SHP77 treated with DMSO at 0.1 percent for 48 hours (cell line): ENCODE results near the gene RNPS1.
A peak's percentile ranks its signal among the peaks of the same experiment; 100 is the strongest.
"Not testable (repeated sequence)": the region's sequence is repeated elsewhere in the genome, so short reads cannot be mapped to it uniquely, and the experiment has no call there.

ENCODE experiments used
- DNase-seq: peaks from one replicate; lab custom pipeline; 2025; lab: John Stamatoyannopoulos, UW

The RNPS1 gene

DNA sequence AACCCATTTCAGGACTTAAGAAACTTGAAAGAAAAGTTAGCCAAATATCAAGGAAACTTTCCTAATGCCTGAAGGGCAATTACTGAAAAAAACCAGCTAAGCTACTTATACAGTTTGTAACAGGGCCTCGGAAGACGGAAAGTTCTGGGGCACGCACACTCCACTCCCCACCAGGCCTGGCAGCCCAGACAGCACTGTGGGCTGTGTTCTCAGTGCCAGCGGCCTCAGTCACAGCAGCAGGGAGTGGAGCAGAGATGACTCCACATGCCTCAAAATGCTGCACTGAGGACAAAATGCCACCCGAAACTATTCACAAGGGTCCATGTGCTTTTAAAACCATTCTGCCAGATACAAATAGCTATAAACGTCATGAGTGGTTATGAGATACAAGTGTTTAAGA, 10.2 kb downstream of the RNPS1 start:
- DNase-seq: no peak

DNA sequence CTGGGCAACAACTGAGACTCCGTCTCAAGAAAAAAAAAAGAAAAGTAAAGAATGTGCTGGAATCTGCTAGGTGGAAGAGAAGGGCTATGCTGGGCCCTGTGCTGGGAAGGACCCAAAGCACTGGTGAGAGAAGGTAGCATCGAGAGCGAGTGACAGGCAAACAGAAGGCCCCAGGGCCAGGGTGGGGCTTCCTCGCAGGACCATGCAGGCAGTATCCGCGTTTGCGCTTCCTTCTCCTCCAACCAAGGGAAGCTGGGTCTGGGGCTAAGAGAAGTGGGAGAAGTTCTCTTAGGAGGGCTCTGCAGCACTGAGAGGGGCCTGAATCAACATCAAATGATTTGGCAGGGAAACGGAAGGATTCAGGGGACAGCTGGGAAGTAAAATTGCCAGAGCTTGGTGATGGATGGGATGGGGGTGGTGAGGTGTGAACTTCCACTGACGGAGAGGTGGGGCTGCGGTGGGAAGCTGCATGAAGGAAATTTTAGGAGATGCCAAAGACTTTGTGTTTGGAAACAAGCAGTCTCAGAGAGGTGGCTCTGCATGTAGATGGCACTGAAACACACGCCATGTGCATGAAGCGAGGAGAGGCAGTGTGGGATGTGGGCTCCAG, 11.3 kb downstream of the RNPS1 start:
- DNase-seq: no peak

GRCh38 chr16:2253293-2253692, 14.6 kb downstream of the RNPS1 start:
- no peak for DNase-seq

DNA sequence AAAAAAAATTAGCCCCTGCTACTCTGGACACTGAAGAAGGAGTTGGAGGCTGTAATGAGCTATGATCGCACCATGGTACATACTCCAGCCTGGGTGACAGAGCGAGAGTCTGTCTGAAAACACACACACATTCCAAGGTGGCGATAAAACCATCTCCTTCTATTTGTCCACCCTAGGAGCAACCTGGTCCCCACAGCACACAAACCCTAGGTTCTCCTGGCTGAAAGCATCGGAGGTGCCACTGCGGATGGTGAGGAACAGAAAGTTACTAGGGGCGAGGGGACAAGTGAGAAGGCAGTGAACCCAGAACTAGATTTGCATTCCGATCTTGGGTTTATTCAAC, 15.1 kb downstream of the RNPS1 start:
- no peak for DNase-seq

GRCh38 chr16:2251296-2252111, 16.4 kb downstream of the RNPS1 start, which contains the start of gene ECI1:
TSS of gene ECI1 (minus strand) at chr16:2251587. CDS start at chr16:2251566, 21 bp downstream.
- peak; percentile 85 for DNase-seq

DNA sequence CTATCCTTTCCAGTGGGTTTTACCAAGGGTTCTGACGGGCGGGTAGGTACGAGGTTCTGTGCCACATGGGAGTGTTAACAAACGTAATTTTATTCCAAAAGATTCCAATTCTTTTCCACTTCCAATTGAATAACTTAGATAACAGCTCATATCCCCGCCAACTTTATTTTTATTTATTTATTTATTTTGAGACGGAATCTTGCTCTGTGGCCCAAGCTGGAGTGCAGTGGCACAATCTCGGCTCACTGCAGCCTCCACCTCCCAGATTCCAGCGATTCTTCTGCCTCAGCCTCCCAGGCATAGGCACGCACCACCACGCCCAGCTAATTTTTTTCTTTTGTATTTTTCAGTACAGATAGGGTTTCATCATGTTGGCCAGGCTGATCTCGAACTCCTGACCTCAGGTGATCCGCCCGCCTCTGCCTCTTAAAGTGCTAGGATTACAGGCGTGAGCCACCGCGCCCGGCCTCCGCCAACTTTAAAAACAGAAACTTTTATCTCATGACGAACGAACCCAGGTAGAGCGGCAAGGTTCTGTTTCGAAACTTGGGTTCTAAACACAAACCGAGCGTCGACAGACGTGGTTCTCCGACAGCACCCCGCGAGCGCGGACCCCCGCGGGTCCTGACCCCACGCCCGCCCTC, 17.2 kb downstream of the RNPS1 start:
- no peak for DNase-seq

DNA sequence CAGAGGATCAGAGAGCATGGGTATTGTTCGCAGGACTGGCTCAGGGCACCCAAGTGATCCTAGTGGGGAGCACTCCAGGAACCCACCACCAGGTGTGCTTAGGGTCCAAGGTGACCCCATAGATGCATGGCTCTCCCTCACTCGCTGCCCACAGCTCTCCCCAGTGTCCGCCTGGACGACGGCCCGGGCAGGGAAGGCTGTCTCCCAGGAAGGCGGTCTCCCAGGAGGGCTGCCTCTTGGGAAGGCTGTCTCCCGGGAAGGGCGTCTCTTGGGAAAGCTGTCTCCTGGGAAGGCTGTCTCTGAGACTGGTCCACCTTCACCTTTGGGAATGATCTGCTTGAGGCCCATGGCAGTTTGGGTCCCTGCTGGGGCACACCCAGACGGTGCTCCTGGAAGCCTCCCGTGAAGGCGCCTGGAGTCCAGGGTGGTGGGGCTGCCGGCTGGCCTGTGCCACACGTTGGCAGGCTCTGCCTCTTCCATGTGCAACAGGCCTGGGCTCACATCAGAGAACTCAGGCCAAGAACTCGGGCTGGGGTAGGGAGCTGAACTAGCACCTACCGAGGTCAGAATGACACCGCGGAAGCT, 21.5 kb downstream of the RNPS1 start:
- DNase-seq: no peak

DNA sequence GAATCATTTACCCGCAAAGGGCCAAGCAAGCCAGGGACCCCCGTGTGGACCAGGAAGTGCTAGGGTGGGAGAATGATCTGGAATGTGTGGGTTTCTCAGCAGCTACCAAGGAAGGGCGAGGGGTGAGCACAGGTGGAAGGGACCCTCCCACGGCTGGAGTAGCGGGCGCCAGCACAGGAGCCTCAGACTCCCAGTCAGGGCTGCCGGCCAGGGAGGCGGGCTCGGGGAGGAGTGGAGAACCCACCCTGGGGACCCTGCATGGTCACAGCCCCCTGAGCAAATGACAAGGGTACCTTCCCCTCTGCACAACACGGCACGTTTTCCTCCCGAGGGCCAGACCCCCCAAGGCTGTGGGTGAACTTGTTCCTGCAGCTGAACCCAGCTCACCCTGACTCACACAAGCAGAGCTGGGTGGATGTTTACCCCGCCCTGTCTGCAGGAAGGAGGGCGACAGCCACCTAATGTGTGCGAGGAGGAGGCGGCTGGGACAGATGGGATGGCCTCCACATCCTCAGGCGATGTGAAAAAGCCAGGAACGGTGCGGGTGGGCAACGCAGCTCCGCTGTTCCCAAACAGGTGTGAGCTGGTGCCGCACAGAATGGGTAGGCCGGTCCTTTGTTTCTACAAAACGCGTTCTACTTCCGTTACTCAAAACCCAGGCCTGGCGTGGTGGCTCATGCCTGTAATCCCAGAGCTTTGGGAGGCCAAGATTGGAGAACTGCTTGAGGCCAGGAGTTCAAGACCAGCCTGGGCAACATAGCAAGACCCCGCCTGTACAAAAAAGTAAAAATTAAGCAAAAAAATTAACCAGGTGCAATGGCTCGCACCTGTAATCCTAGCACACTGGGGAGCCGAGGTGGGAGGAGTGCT, 22.8 kb downstream of the RNPS1 start:
- DNase-seq: no peak

DNA sequence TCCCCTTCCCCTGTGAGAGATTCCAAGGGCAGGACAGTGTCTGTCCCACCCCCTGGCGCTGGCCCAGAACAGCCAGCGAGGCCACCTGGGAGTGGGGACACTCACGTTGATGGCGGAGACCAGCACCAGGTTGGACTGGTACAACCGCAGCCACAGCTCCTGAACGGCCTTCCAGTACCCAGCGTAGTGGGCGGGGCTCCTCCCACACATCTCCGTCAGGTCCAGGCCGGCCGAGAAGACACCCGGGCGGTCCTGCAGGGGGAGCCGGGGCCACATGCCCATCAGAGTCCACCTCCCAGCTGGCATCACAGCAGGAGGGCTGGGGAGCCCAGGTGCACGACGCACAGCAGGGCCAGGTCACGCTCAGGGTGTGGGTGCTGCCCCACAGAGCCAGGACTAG, 23.6 kb downstream of the RNPS1 start:
- no peak for DNase-seq

- DNase-seq: no peak
These were observed 24.1 kb downstream of the RNPS1 start for GRCh38 chr16:2243781-2244180.

GRCh38 chr16:2243031-2243528, 24.8 kb downstream of the RNPS1 start:
- DNase-seq: no peak

DNA sequence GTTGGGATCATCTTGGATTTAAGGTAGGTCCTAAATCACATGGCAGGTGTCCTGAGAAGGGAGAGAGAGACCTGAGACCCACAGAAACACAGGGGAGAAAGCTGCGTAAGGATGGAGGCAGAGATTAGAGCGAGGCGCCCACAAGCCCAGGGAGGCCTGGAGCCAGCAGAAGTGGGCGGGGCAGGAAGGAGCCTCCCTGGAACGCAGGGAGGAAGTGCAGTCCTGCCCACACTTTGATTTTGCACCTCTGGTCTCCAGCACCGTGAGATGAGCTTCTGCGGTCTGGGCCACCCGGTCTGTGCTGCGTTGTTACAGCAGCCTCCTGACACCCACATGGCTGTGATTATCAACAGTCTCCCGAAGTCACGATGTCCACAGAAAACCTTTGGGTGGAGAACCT, 25.3 kb downstream of the RNPS1 start:
- no peak for DNase-seq

GRCh38 chr16:2240331-2240730, 27.6 kb downstream of the RNPS1 start:
- DNase-seq: not testable (repeated sequence)

DNA sequence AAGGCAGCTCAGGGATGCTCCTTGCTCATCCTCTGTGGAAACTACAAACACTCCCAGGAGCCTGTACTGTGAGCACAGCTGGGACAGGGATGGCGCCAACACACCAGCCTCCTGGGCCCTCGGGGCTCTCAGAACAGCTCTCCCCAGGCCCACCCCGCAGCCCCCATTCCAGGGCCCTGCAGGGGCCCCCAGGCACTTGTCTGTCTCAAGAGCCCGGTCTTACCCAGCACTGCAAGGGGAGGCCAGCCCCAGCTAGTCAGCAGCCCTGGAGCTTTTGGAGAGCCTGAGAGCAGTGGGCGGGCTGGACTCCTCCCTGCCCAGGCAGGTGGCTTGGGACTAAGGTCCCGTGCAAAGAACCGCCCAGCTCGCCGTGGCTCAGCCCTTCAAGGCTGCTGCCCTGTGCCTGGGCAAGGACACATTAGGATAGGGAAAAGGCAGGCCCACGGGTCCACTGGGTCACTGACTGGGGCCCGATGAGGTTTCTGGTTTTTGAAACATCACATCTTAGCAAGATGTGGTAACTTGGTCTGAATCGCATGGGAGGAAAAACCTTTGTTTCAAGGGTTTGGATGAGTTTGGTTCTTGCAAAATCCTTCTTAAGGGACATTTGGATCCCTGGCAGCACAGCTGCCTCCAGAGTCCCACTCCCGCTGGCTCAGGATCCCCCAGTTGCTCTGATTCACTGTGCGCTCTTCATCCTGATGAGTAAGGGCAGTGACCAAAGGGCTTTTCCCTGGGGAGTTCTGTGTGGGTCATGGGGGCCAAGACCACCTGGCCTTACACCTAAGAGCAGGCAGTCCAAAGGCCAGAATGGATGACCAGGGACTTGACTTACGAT, 28.9 kb downstream of the RNPS1 start:
- no peak for DNase-seq

GRCh38 chr16:2238150-2238837, 29.6 kb downstream of the RNPS1 start:
- no peak for DNase-seq

- no peak for DNase-seq
These were observed 30.3 kb downstream of the RNPS1 start for GRCh38 chr16:2237493-2238149.

- no peak for DNase-seq
These were observed 30.8 kb downstream of the RNPS1 start for GRCh38 chr16:2237102-2237482.

DNA sequence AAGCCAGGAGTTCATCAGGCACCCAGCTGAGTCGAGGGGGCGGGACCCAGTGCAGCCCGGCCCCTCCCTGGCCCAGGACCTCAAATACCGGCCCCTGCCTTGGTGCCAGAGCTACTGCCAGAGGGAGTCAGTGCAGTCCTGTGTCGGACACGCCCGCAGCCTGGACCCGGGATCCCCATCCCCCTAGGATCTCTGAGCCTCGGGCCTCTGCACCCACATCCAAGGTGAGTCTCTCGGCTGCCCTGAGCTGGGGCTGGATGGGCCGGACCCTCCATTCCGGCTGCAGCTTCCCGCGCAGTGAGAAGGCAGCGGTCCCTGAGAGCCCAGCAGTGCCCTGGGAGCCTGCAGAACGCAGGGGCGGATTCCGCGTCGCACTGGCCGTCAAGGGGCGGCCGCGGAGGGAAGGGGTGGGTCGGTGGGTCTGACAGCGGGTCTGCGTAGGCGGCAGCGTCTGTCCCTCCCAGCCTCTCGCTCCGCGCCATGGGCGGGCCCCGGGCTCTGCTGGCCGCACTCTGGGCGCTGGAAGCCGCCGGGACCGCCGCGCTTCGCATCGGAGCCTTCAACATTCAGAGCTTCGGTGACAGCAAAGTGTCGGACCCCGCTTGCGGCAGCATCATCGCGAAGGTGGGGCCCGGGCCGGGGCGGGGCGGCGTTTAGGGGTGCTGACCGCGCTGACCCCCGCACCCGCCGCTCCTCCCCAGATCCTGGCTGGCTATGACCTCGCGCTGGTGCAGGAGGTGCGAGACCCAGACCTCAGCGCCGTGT, 31.4 kb downstream of the RNPS1 start, which contains the start of gene DNASE1L2:
Gene DNASE1L2 (plus strand): TSS at position 108 of the 765 bp plus-strand sequence. CDS start 373 bp downstream, at position 481.
- DNase-seq: no peak
